ENCODE results near the gene COBLL1. TPM values are rescaled to one million over a fixed set of nuclear protein-coding genes. Genes with fewer than 3 reads are reported as not detected.

The COBLL1 gene
- total RNA-seq, 2 donors from 2014 or later: 16.5 to 17.3 TPM

DNA sequence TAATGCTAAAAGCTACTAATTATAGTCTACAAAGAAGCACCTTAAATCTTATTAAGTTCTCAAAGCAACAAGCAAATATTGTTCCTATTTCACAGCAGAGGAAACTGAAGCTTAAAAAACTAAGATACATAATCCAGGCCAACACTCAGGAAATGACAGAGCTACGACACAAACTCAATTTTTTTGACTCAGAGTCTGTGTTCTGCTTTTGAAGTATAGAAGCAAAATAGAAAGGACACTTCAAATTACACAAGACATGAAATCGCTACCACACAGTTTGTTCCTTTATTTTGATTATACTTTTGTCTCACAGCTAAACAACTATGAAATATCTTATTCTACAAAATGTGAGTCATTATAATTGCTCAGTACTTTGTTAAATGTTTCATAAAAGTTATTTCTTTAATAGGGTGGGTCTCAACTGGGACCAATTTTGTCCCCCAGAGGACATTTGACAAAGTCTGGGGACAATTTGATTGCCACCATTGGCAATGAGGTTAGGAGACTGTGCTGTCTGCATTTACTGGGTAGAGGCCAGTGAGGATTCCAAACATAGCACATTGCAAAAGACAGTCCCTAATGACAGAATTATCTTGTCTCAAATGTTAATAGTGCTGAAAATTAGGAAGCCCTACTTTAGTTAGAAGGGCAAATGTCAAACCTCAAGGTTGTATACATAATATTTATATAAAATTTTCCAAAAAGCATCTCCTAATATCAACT, 118.8 kb downstream of the COBLL1 start:
- H3K27me3 ChIP-seq (ENCODE audit: control insufficient read depth, insufficient read depth, low read length, poor library complexity, severe bottlenecking): no peaks in the 10 kb centered on the region
- no peaks in the 10 kb centered on the region for H3K4me1 ChIP-seq (ENCODE audit: control insufficient read depth, insufficient read depth, low read length)
- TF ChIP-seq, protein P1, sequence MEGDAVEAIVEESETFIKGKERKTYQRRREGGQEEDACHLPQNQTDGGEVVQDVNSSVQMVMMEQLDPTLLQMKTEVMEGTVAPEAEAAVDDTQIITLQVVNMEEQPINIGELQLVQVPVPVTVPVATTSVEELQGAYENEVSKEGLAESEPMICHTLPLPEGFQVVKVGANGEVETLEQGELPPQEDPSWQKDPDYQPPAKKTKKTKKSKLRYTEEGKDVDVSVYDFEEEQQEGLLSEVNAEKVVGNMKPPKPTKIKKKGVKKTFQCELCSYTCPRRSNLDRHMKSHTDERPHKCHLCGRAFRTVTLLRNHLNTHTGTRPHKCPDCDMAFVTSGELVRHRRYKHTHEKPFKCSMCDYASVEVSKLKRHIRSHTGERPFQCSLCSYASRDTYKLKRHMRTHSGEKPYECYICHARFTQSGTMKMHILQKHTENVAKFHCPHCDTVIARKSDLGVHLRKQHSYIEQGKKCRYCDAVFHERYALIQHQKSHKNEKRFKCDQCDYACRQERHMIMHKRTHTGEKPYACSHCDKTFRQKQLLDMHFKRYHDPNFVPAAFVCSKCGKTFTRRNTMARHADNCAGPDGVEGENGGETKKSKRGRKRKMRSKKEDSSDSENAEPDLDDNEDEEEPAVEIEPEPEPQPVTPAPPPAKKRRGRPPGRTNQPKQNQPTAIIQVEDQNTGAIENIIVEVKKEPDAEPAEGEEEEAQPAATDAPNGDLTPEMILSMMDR (conservative IDR thresholded peaks at IDR 0.05): no peak
- Mint-ChIP-seq H3K27ac (peak overlapping the region; percentile 40), H3K4me3 (no peak overlapping the region), H3K36me3 (ENCODE audit: low read depth) (no peaks in the 10 kb centered on the region), H3K4me1 (peaks cover 11% of the 10 kb centered on the region), H3K9me3 (no peaks in the 10 kb centered on the region), H3K27me3 (ENCODE audit: insufficient read depth) (no peaks in the 10 kb centered on the region)
- peak overlapping the region; percentile 36 for H3K4me3 ChIP-seq (ENCODE audit: low read length)
- no peak overlapping the region for H3K27ac ChIP-seq (ENCODE audit: low read depth, low read length)
- H3K9me3 ChIP-seq (ENCODE audit: control insufficient read depth, low read length): no peaks in the 10 kb centered on the region
- H3K36me3 ChIP-seq (ENCODE audit: control insufficient read depth, insufficient read depth, low read length): no peaks in the 10 kb centered on the region
- WGBS, 2 experiments (ENCODE audit: insufficient coverage in 1 of 2, insufficient read length in 1 of 2): 95 to 100% methylated on average over 1 to 2 of the region's 2 CpGs
- DNase-seq: no peak
- H3K9ac ChIP-seq (ENCODE audit: extremely low read depth, low read length, poor library complexity, severe bottlenecking): no peak overlapping the region

DNA sequence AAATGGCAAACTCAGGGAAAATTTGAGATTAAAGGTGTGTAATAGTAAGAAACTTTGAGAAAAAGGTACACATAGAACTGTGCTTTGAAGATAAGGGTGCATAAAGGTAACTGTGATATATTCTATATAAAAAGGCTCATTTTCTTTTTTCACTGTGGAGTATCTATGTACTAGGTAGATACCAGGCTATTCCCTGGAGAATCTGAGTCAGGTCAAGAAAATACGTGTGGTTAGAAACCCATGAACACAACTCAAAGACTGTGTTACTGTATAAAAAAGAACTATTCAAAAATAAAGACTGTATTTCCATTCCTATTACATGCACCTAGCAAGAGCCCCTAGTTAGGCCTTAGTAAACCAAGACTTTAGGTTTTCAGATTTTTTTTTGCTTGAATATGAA, 120.2 kb downstream of the COBLL1 start:
- no peak overlapping the region for H3K4me3 Mint-ChIP-seq

DNA sequence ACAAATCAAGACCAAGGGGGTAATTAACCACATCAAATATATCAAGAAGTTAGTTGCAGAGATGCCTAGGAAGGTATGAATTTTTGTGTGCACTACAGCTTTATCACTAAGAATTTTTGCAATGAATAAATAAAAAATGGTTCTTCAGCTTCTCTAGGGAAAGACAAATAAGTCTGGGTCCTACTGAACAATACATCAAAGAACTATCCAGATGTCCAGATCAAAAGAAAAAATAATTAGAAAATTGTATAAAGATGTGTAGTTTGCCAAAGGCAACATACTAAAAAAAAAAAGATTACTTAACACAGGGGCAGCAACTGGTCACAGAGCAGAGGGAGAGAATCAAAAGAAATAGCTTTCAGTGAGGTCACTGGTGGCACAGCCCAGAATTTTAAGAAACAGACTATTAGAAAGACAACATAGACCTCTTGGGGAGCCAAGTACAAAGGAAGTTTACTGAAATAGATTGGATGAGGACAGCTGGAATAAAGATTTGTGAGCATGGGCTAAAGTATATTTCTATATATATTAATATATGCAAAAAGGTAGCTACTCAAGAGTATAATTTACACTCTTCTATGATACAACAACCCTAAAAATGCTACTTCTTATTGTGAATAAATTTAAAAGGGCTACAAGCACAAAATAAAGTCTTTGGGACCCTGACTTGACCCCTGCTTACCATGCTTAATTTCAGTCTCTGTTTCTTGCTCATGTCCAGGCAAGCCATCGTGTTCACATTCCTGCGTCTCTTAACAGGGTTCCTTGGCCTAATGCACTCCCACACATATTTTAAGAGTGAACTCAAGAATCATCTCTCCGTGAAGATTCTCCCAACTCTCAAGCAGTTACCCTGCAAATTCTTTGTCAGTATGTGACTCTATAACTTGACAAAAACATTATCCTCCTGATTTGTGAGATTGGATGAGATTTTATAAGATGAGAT, 121.4 kb downstream of the COBLL1 start:
- Mint-ChIP-seq H3K27ac (no peak overlapping the region), H3K9me3 (no peaks in the 10 kb centered on the region), H3K27me3 (ENCODE audit: insufficient read depth) (no peaks in the 10 kb centered on the region), H3K4me3 (no peak overlapping the region), H3K36me3 (ENCODE audit: low read depth) (no peaks in the 10 kb centered on the region), H3K4me1 (peaks cover 6% of the 10 kb centered on the region)
- Histone ChIP-seq H3K4me1 (ENCODE audit: control insufficient read depth, insufficient read depth, low read length) (no peaks in the 10 kb centered on the region), H3K9me3 (ENCODE audit: control insufficient read depth, low read length) (no peaks in the 10 kb centered on the region), H3K27me3 (ENCODE audit: control insufficient read depth, insufficient read depth, low read length, poor library complexity, severe bottlenecking) (no peaks in the 10 kb centered on the region), H3K9ac (ENCODE audit: extremely low read depth, low read length, poor library complexity, severe bottlenecking) (no peak overlapping the region), H3K4me3 (ENCODE audit: low read length) (no peak overlapping the region), H3K36me3 (ENCODE audit: control insufficient read depth, insufficient read depth, low read length) (no peaks in the 10 kb centered on the region), H3K27ac (ENCODE audit: low read depth, low read length) (peak overlapping the region; percentile 68)
- DNase-seq: no peak
- TF ChIP-seq, protein P1 (conservative IDR thresholded peaks at IDR 0.05): no peak
- 71 to 94% methylated on average over 2 to 3 of the region's 3 CpGs for WGBS, 2 experiments (ENCODE audit: insufficient coverage in 1 of 2, insufficient read length in 1 of 2)

More for the DNA sequence above, 120.2 kb downstream of the COBLL1 start:
- H3K27ac ChIP-seq (ENCODE audit: low read depth, low read length): no peak overlapping the region
- no peak overlapping the region for H3K4me3 ChIP-seq (ENCODE audit: low read length)
- 92% methylated on average over 1 of the region's 1 CpG; no CpG with 5 or more reads in 1 of the 2 experiments for WGBS, 2 experiments (ENCODE audit: insufficient coverage in 1 of 2, insufficient read length in 1 of 2)
- no peak for DNase-seq
- no peaks in the 10 kb centered on the region for H3K9me3 Mint-ChIP-seq
- no peaks in the 10 kb centered on the region for H3K36me3 ChIP-seq (ENCODE audit: control insufficient read depth, insufficient read depth, low read length)
- no peak overlapping the region for H3K9ac ChIP-seq (ENCODE audit: extremely low read depth, low read length, poor library complexity, severe bottlenecking)
- H3K9me3 ChIP-seq (ENCODE audit: control insufficient read depth, low read length): no peaks in the 10 kb centered on the region
- no peak overlapping the region for H3K27ac Mint-ChIP-seq
- H3K36me3 Mint-ChIP-seq (ENCODE audit: low read depth): no peaks in the 10 kb centered on the region
- no peaks in the 10 kb centered on the region for H3K27me3 Mint-ChIP-seq (ENCODE audit: insufficient read depth)
- H3K27me3 ChIP-seq (ENCODE audit: control insufficient read depth, insufficient read depth, low read length, poor library complexity, severe bottlenecking): no peaks in the 10 kb centered on the region
- TF ChIP-seq, protein P1 (conservative IDR thresholded peaks at IDR 0.05): no peak
- H3K4me1 ChIP-seq (ENCODE audit: control insufficient read depth, insufficient read depth, low read length): no peaks in the 10 kb centered on the region
- peaks cover 10% of the 10 kb centered on the region for H3K4me1 Mint-ChIP-seq

All from endodermal cell (in vitro differentiated cells).